ENCODE measurements around the gene DNAJB7. TPM values are rescaled to one million over a fixed set of nuclear protein-coding genes. Genes with fewer than 3 reads are reported as not detected.

Gene DNAJB7
- total and polyA plus RNA-seq, 2 donors (not counting 3 experiments of a cell fraction or from before 2014, with no cell fraction given): not detected

DNA sequence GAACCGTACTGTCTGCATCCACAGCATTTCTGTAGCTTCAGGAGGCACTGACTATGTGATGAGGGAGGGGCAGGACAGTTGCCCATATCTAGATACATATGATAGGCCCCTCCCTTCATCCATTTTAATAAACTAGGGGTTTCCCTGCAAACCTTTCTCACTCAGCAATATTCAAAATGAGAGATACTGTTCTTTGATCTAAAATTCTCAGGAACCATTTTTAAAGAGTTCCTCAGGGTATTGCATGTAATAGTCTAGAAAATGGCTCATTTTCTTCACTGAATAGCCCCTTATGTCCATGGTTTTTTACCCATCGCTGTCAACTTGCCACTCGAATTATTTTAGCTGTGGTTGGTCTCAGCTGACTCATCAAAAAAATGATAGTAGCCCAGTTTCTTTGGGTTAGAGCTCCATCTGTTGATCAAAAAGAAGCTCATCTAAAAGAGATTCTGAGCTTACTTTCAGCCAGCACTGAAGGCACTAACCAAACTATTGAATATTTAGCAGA is 37.0 kb upstream of the DNAJB7 start:
- ChIA-PET CTCF (interaction anchor here (0.6 to 2.7 kb wide), 55 partner anchors 9 to 1370 kb away, joined by 3 to 43 read pairs (median 4); partner anchors contain the start of genes MRTFA, SLC25A17, ST13 and XPNPEP3), POLR2A (interaction anchor here (0.9 to 1.0 kb wide), 2 partner anchors 53 to 247 kb away, joined by 3 to 4 read pairs; no protein-coding TSS in a partner anchor)
- TF ChIP-seq, protein P1, sequence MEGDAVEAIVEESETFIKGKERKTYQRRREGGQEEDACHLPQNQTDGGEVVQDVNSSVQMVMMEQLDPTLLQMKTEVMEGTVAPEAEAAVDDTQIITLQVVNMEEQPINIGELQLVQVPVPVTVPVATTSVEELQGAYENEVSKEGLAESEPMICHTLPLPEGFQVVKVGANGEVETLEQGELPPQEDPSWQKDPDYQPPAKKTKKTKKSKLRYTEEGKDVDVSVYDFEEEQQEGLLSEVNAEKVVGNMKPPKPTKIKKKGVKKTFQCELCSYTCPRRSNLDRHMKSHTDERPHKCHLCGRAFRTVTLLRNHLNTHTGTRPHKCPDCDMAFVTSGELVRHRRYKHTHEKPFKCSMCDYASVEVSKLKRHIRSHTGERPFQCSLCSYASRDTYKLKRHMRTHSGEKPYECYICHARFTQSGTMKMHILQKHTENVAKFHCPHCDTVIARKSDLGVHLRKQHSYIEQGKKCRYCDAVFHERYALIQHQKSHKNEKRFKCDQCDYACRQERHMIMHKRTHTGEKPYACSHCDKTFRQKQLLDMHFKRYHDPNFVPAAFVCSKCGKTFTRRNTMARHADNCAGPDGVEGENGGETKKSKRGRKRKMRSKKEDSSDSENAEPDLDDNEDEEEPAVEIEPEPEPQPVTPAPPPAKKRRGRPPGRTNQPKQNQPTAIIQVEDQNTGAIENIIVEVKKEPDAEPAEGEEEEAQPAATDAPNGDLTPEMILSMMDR (IDR thresholded peaks at IDR 0.05; ENCODE audit: extremely low read depth in 1 of 2, insufficient read depth in 1 of 2, low read depth in 1 of 2, low read length in 2 of 2): peak; percentile 33 to 44
- TF ChIP-seq MYC (IDR thresholded peaks at IDR 0.05; ENCODE audit: low read depth, low read length): no peak
- DNase-seq (ENCODE audit: low read depth, low spot score): peak; percentile 55
- Histone ChIP-seq H2AFZ (ENCODE audit: low read depth, low read length) (no peak overlapping the region), H3K36me3 (ENCODE audit: control insufficient read depth in 2 of 2, extremely low read depth in 1 of 2, insufficient read depth in 2 of 2, low read length in 2 of 2) (no peaks in the 10 kb centered on the region), H3K9ac (replicated peaks; ENCODE audit: extremely low read depth, insufficient read depth, low read length) (no peak overlapping the region), H3K27ac (ENCODE audit: insufficient read depth, low read depth, low read length) (no peak overlapping the region), H3K27me3 (ENCODE audit: control insufficient read depth in 2 of 2, insufficient read depth in 2 of 2, low read length in 2 of 2) (no peaks in the 10 kb centered on the region), H3K79me2 (ENCODE audit: control insufficient read depth, insufficient read depth, low read length) (no peaks in the 10 kb centered on the region), H3K4me1 (ENCODE audit: control insufficient read depth, extremely low read depth, insufficient read depth, low read length) (no peaks in the 10 kb centered on the region), H3K9me3 (replicated peaks; ENCODE audit: control insufficient read depth, insufficient read depth, low read length) (no peaks in the 10 kb centered on the region), H4K20me1 (replicated peaks; ENCODE audit: control insufficient read depth, extremely low read depth, insufficient read depth, low read length) (no peaks in the 10 kb centered on the region), H3K9me1 (replicated peaks; ENCODE audit: control insufficient read depth, extremely low read depth, insufficient read depth, low read length) (no peaks in the 10 kb centered on the region), H3K4me2 (ENCODE audit: insufficient read depth, low read length) (no peak overlapping the region), H3K4me3 (replicated peaks in 1 of 3; ENCODE audit: insufficient read depth in 1 of 3, low read depth in 1 of 3, low read length in 3 of 3) (no peak overlapping the region)
- dilution Hi-C loops (cut with MboI; ENCODE audit: extremely low pct_ligation_motif_present, low sequenced_read_pairs): no loop called here
- peak; percentile 77 for FAIRE-seq
- intact Hi-C loops (cut with micrococcal nuclease): loop anchor here (1.0 to 2.0 kb wide), 3 partner anchors 42 to 253 kb away; partner anchors contain the start of genes ST13 and XPNPEP3
- no TSS peak for BruUV-seq (replicated peaks)

DNA sequence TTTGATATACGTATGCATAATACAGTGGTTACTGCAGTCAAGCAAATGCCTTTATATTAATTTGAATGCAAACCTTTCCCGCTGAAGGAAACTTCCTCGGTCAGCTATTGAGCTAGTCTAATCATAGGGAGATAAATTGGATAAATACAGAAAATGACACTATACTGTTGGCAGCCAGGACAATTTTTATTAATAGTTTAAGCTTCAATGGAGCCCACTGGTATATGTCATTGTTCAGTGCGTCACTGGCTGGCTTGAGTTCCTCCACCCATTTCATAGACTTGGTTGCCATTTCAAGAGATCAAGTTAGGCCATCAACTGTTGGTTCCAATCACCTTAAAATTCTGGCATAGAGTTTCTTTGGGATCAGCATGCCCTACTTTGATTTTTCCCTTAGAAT is 32.5 kb upstream of the DNAJB7 start:
- Histone ChIP-seq H3K36me3 (ENCODE audit: control insufficient read depth in 2 of 2, extremely low read depth in 1 of 2, insufficient read depth in 2 of 2, low read length in 2 of 2) (peaks cover 0 to under 1% of the 10 kb centered on the region in 2 experiments), H3K9me1 (replicated peaks; ENCODE audit: control insufficient read depth, extremely low read depth, insufficient read depth, low read length) (no peaks in the 10 kb centered on the region), H4K20me1 (replicated peaks; ENCODE audit: control insufficient read depth, extremely low read depth, insufficient read depth, low read length) (no peaks in the 10 kb centered on the region), H2AFZ (ENCODE audit: low read depth, low read length) (no peak overlapping the region), H3K9ac (replicated peaks; ENCODE audit: extremely low read depth, insufficient read depth, low read length) (no peak overlapping the region), H3K79me2 (ENCODE audit: control insufficient read depth, insufficient read depth, low read length) (no peaks in the 10 kb centered on the region), H3K27ac (ENCODE audit: insufficient read depth, low read depth, low read length) (no peak overlapping the region), H3K27me3 (ENCODE audit: control insufficient read depth in 2 of 2, insufficient read depth in 2 of 2, low read length in 2 of 2) (no peaks in the 10 kb centered on the region), H3K9me3 (replicated peaks; ENCODE audit: control insufficient read depth, insufficient read depth, low read length) (no peaks in the 10 kb centered on the region), H3K4me2 (ENCODE audit: insufficient read depth, low read length) (no peak overlapping the region), H3K4me1 (ENCODE audit: control insufficient read depth, extremely low read depth, insufficient read depth, low read length) (no peaks in the 10 kb centered on the region), H3K4me3 (replicated peaks in 1 of 3; ENCODE audit: insufficient read depth in 1 of 3, low read depth in 1 of 3, low read length in 3 of 3) (no peak overlapping the region)
- FAIRE-seq (no peak), DNase-seq (ENCODE audit: low read depth, low spot score) (no peak)
- dilution Hi-C loops (cut with MboI; ENCODE audit: extremely low pct_ligation_motif_present, low sequenced_read_pairs) (no loop called here), intact Hi-C loops (cut with micrococcal nuclease) (no loop called here)
- ChIA-PET POLR2A (no interaction called here), CTCF (interaction anchor here (1.0 to 2.4 kb wide), 3 partner anchors 10 to 211 kb away, joined by 4 to 5 read pairs (median 4); no protein-coding TSS in a partner anchor)
- no peak for TF ChIP-seq JUN (IDR thresholded peaks at IDR 0.05; ENCODE audit: borderline replicate concordance, insufficient read depth, insufficient read length, low read depth)
- TF ChIP-seq POLR2A (IDR thresholded peaks at IDR 0.05; ENCODE audit: low read depth, low read length): no peak
- no TSS peak for BruUV-seq (replicated peaks)
